Osteocyte (in vitro differentiated cells): ENCODE measurements around the gene ACAT2. TPM values are rescaled to one million over a fixed set of nuclear protein-coding genes. Genes with fewer than 3 reads are reported as not detected.

ENCODE experiments used
- DNase-seq: peaks from one replicate; pipeline ENCODE4 v3.0.0; 2021; ENCODE audit warnings: mixed read lengths; ENCODE audit not compliant: unreplicated experiment; ENCODE audit errors: extremely low spot score
- H3K27ac Mint-ChIP-seq: one replicate; pipeline ENCODE4 v1.8.0; 2021; ENCODE audit warnings: mild to moderate bottlenecking, mixed read lengths; ENCODE audit not compliant: unreplicated experiment
- H3K27me3 Mint-ChIP-seq: one replicate; pipeline ENCODE4 v1.8.0; 2021; ENCODE audit warnings: mixed read lengths; ENCODE audit not compliant: unreplicated experiment
- H3K36me3 Mint-ChIP-seq: one replicate; pipeline ENCODE4 v1.8.0; 2021; ENCODE audit warnings: mixed read lengths; ENCODE audit not compliant: unreplicated experiment
- H3K4me1 Mint-ChIP-seq: one replicate; pipeline ENCODE4 v1.8.0; 2021; ENCODE audit warnings: mixed read lengths; ENCODE audit not compliant: unreplicated experiment
- H3K4me3 Mint-ChIP-seq: one replicate; pipeline ENCODE4 v1.8.0; 2021; ENCODE audit warnings: mild to moderate bottlenecking, moderate library complexity, mixed read lengths; ENCODE audit not compliant: unreplicated experiment
- H3K9me3 Mint-ChIP-seq: one replicate; pipeline ENCODE4 v1.8.0; 2021; ENCODE audit warnings: mixed read lengths; ENCODE audit not compliant: unreplicated experiment
- total RNA-seq: library from RNA; stranded (reverse); gene quantifications from 2 replicates; pipeline ENCODE4 v1.2.1, GENCODE V29; 2021
- TF ChIP-seq, protein P1 (sequence below): fragments of 200-600 bp; sonication (generic); IDR thresholded peaks from 2 replicates; pipeline ENCODE4 v1.5.0; 2021; ENCODE audit warnings: antibody characterized with exemption, mild to moderate bottlenecking, moderate library complexity

Gene ACAT2
- total RNA-seq, 1 donor from 2014 or later, result 21.3 TPM

DNA sequence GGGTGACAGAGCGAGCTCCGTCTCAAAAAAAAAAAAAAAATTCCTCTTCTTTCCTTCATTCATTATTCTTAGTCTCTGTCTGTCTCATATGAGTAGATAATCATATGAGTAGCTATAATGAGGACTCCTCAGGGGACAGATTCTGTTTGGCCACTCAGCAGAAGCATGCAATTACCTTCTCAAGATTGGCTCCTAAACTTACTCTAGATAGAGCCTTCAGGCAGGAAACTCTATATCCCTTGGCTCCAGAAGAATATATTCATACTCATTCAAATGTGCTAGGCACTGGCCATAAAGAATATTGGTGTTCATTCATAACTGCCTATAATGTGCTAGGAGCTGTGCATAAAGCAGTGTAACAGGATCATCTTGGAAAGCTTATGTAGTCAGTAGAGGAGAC is 2.2 kb upstream of the ACAT2 start:
- TF ChIP-seq, protein P1, sequence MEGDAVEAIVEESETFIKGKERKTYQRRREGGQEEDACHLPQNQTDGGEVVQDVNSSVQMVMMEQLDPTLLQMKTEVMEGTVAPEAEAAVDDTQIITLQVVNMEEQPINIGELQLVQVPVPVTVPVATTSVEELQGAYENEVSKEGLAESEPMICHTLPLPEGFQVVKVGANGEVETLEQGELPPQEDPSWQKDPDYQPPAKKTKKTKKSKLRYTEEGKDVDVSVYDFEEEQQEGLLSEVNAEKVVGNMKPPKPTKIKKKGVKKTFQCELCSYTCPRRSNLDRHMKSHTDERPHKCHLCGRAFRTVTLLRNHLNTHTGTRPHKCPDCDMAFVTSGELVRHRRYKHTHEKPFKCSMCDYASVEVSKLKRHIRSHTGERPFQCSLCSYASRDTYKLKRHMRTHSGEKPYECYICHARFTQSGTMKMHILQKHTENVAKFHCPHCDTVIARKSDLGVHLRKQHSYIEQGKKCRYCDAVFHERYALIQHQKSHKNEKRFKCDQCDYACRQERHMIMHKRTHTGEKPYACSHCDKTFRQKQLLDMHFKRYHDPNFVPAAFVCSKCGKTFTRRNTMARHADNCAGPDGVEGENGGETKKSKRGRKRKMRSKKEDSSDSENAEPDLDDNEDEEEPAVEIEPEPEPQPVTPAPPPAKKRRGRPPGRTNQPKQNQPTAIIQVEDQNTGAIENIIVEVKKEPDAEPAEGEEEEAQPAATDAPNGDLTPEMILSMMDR, result no peak
- no peaks in the 10 kb centered on the region for H3K27me3 Mint-ChIP-seq
- H3K36me3 Mint-ChIP-seq, result peaks cover 29% of the 10 kb centered on the region
- peaks cover 25% of the 10 kb centered on the region for H3K4me1 Mint-ChIP-seq
- peak overlapping the region; percentile 3 for H3K4me3 Mint-ChIP-seq
- peak overlapping the region; percentile 98 for H3K27ac Mint-ChIP-seq
- H3K9me3 Mint-ChIP-seq, result no peaks in the 10 kb centered on the region
- no peak for DNase-seq

DNA sequence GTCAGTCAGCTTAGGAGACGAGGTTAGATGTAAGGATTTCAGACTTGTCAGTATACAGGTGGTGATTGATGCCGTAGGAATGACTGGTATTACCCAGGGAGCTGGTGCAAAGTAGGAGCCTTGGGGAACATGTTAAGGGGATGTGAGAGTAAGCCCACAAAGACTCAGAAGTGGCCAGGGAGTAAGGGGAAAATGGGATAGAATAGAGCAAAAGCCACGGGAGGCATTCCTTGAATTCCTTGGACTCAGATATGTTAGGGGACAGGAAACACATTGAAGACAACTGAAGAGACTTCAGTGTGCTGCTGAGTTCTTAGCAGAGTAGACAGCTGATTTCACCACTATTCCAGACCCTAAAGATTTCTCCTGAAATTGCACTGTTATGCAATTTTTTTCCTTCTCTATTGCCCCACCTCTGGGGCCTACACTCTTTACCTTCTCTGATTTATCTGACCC is 1.2 kb upstream of the ACAT2 start:
- peak overlapping the region; percentile 92 for H3K4me3 Mint-ChIP-seq
- TF ChIP-seq, protein P1, result no peak
- no peak for DNase-seq

DNA sequence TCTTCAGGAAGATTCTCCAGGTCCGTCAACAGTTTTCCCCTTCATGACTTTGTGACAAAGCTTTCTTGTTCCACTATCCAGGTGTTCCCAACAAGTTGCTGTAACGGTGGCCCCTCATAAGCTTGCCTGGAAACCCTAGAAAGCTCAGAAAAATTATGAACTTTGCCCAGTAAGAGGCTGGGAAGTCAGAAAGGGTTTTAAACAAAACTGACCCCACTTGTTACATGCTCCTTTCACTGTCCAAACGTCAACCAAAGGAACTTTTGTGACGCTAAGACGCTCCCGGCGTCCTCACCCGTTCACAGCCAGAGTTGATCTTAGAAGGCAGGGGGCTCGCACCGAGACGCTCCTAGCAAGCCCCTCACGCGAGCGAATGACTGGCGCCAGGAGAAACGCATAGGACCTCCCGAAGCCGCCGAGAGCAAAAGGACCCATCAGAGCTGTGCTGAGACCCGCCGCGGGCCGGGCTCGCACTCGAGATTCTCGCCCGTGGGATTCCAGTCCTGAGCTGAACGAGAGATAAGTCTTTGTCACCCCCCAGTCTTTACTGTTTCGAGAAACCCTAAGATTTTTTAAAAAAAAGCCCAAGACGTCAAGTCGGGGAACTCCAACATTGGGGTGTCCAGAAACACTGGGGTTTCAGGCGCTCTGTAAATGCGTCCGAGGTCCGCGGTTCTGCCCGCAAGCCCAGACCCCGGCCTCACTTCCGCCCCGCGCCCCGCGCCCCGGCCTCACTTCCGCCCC is 544 bp upstream of the ACAT2 start:
- no peaks in the 10 kb centered on the region for H3K27me3 Mint-ChIP-seq
- H3K4me1 Mint-ChIP-seq, result peaks cover 25% of the 10 kb centered on the region
- H3K36me3 Mint-ChIP-seq, result peaks cover 18% of the 10 kb centered on the region
- TF ChIP-seq, protein P1, result no peak
- H3K4me3 Mint-ChIP-seq, result peak overlapping the region; percentile 92
- H3K27ac Mint-ChIP-seq, result peak overlapping the region; percentile 98
- DNase-seq, result no peak
- no peaks in the 10 kb centered on the region for H3K9me3 Mint-ChIP-seq

More for the DNA sequence above, 1.2 kb upstream of the ACAT2 start:
- H3K36me3 Mint-ChIP-seq, result peaks cover 25% of the 10 kb centered on the region
- H3K27ac Mint-ChIP-seq, result peak overlapping the region; percentile 98
- H3K27me3 Mint-ChIP-seq, result no peaks in the 10 kb centered on the region
- peaks cover 25% of the 10 kb centered on the region for H3K4me1 Mint-ChIP-seq
- H3K9me3 Mint-ChIP-seq, result no peaks in the 10 kb centered on the region

DNA sequence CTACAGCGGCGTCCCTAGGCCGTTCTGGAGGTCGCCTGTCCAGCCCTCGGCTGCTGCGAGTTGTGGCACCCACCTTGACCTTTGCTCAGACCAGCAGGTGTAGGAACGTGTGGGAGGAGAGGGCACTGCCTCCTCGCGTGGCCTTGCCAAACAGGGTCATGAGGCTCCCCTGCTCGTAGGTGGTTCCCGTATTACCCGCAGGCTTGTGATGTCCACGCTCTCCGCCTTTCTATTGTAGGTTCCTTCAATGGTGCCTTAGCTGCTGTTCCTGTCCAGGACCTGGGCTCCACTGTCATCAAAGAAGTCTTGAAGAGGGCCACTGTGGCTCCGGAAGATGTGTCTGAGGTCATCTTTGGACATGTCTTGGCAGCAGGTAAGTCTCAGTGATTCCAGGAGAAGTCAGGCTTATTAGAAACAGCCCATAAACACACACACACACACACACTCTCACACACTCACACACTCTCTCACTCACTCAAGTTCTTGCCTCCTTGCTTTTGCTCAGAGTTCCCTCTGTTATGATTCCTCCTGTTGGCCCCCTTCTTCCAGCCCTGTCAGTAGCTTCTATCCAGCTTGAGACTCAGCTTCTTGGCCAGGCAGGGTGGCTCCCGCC is 942 bp downstream of the ACAT2 start:
- no peaks in the 10 kb centered on the region for H3K9me3 Mint-ChIP-seq
- peaks cover 25% of the 10 kb centered on the region for H3K4me1 Mint-ChIP-seq
- DNase-seq, result no peak
- H3K36me3 Mint-ChIP-seq, result peaks cover 13% of the 10 kb centered on the region
- TF ChIP-seq, protein P1, result no peak
- no peaks in the 10 kb centered on the region for H3K27me3 Mint-ChIP-seq
- H3K4me3 Mint-ChIP-seq, result peak overlapping the region; percentile 92
- peak overlapping the region; percentile 98 for H3K27ac Mint-ChIP-seq

DNA sequence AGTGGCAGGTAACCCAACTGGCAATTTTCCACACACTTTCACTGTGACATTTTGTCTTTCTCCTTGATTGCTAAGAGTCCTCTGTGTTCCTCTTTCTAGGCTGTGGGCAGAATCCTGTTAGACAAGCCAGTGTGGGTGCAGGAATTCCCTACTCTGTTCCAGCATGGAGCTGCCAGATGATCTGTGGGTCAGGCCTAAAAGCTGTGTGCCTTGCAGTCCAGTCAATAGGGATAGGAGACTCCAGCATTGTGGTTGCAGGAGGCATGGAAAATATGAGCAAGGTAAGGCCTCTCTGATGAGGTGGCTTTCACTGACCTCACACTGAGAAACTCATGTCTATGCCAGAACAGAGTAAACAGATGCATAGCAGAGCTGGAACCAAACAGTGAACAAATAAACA is 5.1 kb downstream of the ACAT2 start:
- no peak overlapping the region for H3K27ac Mint-ChIP-seq
- no peaks in the 10 kb centered on the region for H3K9me3 Mint-ChIP-seq
- H3K27me3 Mint-ChIP-seq, result no peaks in the 10 kb centered on the region
- H3K36me3 Mint-ChIP-seq, result peaks cover 26% of the 10 kb centered on the region
- H3K4me3 Mint-ChIP-seq, result no peak overlapping the region
- peaks cover 7% of the 10 kb centered on the region for H3K4me1 Mint-ChIP-seq
- TF ChIP-seq, protein P1, result no peak
- DNase-seq, result no peak
